Skin epidermis (tissue), 12 donors: ENCODE data around the gene CCDC192.
A peak's percentile ranks its signal among the peaks of the same experiment; 100 is the strongest.
"Not testable (repeated sequence)": the region's sequence is repeated elsewhere in the genome, so short reads cannot be mapped to it uniquely, and the experiment has no call there.

Source experiments
- H3K27ac ChIP-seq, 21 experiments: fragments of 200-600 bp; sonication (generic) in 11 of 21; one replicate each; pipeline ENCODE4 v1.5.0; 2020; ENCODE audit warnings: mild to moderate bottlenecking in 3 of 21, inconsistent platforms in 2 of 21, moderate library complexity in 2 of 21
- H3K4me3 ChIP-seq, 7 experiments: fragments of 200-600 bp; sonication (generic) in 2 of 7; one replicate each; pipeline ENCODE4 v1.5.0; 2020; ENCODE audit warnings: inconsistent platforms in 2 of 7, mild to moderate bottlenecking in 2 of 7, moderate library complexity in 1 of 7

CCDC192 gene

GRCh38 chr5:127834554-127834953 lies 131.4 kb downstream of the CCDC192 start:
- Histone ChIP-seq H3K27ac (no peak overlapping the region), H3K4me3 (no peak overlapping the region)

DNA sequence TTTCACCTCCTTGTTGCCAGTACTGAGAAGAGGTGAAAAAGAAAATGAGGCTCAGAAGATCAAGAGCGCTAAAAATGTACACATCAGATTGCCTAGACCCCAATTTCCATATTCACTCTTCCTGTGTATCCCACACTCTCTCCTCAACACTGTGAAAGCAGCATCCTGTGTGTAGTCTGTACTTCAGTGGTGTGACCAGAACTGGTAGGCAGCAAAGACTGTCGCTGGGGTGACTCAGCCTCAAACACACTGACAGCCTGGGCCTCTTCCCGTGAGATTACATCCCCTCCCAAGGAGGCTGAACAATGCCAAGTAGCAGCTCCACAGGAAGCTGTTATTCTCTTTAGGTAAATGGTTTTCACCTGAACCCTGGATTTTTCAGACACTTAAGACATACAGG lies 135.5 kb downstream of the CCDC192 start:
- H3K4me3 ChIP-seq = no peak overlapping the region
- no peak overlapping the region for H3K27ac ChIP-seq

DNA sequence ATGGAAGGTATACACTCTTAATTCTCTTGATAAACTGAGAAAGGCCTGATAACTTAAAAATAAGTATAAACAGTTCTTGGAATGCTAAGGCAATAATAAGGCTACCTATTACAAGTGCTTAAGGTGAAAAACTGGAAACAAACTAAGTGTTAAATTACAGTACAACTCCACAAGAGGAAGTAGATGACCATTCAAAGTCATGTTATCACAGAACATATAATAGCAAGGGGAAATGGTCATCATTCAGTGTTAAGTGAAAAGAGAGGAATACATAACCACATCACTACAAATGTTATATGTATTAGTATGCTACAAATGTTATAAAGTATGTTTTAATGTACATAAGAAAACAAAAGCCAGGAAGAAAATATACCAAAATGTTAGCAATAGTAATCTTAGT lies 135.9 kb downstream of the CCDC192 start:
- Histone ChIP-seq H3K27ac (no peak overlapping the region), H3K4me3 (no peak overlapping the region)

DNA sequence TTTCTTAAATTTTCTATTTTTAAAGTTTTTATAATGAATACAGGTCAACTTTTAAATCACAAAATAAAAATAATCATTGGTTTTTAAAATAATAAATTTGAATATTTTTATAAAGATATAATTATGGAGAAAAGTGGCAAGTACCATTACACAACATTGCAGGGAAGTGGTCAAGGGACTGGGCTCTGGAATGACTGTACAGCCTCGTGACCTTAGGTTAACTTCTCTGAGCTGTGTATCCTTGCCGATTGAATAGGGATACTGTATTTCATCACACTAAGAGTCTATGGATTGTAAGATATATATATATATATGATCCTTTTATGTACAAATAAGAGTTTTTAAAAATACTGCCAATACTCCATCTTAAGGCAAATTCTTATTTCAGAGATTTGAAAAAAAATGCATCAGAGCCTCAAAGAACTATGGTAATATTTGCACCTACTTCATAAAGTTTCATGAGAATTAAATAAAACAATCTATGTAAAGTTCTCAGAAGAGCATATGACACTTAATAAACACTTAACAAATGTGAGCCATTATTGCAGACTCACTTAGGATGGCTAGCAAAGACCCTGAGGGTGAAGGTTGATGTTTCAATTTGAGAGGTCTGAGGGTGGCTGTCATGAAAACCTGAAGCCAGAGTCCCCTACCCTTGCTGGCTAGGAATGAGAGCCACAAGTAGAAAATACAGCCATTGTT lies 136.5 kb downstream of the CCDC192 start:
- H3K4me3 ChIP-seq = no peak overlapping the region
- H3K27ac ChIP-seq = no peak overlapping the region

GRCh38 chr5:127840198-127840524 lies 137.0 kb downstream of the CCDC192 start:
- Histone ChIP-seq H3K4me3 (no peak overlapping the region), H3K27ac (no peak overlapping the region)

GRCh38 chr5:127840809-127841208 lies 137.6 kb downstream of the CCDC192 start:
- H3K27ac ChIP-seq = no peak overlapping the region
- no peak overlapping the region for H3K4me3 ChIP-seq

GRCh38 chr5:127844581-127845021 lies 141.4 kb downstream of the CCDC192 start:
- H3K27ac ChIP-seq = no peak overlapping the region
- no peak overlapping the region for H3K4me3 ChIP-seq

- H3K4me3 ChIP-seq = no peak overlapping the region
- H3K27ac ChIP-seq = no peak overlapping the region
These were observed 143.7 kb downstream of the CCDC192 start for GRCh38 chr5:127846884-127847283.

DNA sequence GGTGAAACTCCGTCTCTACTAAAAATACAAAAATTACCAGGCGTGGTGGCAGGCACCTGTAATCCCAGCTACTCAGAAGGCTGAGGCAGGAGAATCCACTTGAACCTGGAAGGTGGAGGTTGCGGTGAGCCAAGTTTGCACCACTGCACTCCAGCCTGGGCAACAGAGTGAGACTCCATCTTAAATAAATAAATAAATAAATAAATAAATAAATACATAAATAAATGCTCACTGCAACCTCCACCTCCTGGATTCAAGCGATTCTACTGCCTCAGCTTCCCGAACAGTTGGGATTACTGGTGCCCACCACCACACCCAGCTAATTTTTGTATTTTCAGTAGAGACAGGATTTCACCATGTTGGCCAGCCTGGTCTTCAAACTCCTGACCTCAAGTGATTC lies 144.4 kb downstream of the CCDC192 start:
- H3K27ac ChIP-seq, H3K4me3 ChIP-seq: not testable (repeated sequence)

GRCh38 chr5:127848098-127848497 lies 144.9 kb downstream of the CCDC192 start:
- Histone ChIP-seq H3K4me3 (no peak overlapping the region), H3K27ac (no peak overlapping the region)

DNA sequence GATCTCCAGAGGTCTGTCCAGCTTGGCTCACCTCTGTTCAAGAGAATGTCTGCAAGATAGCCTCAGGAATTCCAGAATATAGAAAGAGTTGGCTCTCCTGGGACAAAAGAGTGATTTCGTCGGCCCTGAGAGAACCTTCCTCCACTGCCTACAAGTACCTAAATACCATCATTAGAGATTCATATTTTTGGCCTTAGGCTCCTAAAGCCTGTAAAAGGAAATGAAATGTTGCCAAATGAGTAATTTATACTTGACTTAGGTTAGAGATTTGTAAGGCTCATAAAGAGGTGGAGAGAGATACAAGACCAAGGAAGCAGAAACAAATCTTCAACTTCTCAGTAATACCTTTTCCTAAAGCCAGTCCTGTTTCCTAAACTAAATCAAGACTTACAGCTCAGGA lies 146.2 kb downstream of the CCDC192 start:
- Histone ChIP-seq H3K4me3 (no peak overlapping the region), H3K27ac (no peak overlapping the region)

GRCh38 chr5:127849891-127850290 lies 146.7 kb downstream of the CCDC192 start:
- H3K27ac ChIP-seq = no peak overlapping the region
- H3K4me3 ChIP-seq = no peak overlapping the region

GRCh38 chr5:127851964-127852363 lies 148.8 kb downstream of the CCDC192 start:
- Histone ChIP-seq H3K27ac (no peak overlapping the region), H3K4me3 (no peak overlapping the region)

GRCh38 chr5:127854520-127854919 lies 151.3 kb downstream of the CCDC192 start:
- Histone ChIP-seq H3K4me3 (no peak overlapping the region), H3K27ac (no peak overlapping the region)

DNA sequence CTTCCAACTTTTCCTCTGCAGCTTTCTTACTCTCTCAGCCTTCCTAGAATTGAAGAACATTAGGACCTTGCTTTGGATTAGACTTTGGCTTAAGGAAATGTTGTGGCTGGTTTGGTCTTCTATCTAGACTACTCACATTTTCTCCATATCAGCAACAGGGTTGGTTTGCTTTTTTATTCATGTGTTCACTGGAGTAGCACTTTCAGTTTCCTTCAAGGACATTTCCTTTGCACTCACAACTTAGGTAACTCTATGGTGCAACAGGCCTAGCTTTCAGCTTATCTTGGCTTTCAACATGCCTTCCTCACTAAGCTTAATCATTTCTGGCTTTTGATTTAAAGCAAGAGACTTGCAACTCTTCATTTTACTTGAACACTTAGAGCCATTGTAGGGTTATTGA lies 153.1 kb downstream of the CCDC192 start:
- H3K27ac ChIP-seq = no peak overlapping the region
- H3K4me3 ChIP-seq = no peak overlapping the region

DNA sequence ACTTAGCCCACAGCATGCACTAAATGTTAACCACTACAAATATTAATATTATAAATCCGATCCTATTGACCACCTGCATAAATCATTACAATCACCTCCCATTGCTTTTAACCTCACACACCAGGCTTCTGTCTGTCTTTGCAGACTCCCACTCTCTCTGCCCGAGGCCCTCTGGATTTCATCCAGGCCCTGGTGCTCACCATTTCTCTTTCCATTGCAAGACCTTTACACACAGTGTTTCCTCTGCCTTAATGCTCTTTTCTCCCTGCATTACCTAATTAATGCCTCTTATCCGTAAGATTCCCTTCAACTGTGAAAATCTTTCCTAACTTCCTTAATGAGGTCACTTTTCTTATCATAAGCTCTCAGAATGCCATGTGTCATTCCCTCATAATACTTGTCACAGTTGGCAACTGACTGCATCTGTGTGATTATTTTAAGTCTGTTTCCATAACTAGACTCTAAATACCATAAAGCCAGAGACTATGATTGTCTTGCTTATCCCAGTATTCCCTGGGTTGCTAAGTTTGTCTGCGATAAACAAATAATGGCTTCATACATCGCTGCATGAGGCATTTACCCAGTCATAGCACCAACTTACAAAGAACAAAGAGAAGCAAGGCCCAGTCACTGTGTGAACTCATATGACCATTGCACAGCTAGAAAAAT lies 155.1 kb downstream of the CCDC192 start:
- H3K4me3 ChIP-seq = no peak overlapping the region
- H3K27ac ChIP-seq = no peak overlapping the region

DNA sequence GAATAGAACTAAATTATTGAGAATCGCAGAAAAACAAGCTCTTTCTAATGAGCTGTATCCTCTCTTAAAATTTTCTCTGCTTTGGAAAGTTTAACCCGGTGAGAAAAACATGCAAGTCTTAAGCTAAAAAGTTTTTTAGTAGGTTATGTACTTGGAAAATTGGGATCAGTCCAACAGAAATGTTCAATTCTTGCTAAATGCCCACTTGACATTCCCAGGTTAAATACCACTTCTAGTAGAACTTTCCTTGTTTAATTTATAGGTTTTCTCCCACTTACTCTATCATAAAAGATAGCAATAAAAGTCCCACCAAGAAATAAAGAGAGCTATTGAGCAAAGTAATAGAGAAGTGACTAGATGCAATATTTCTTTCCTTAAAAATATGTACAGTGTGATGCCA lies 157.1 kb downstream of the CCDC192 start:
- H3K27ac ChIP-seq = no peak overlapping the region
- no peak overlapping the region for H3K4me3 ChIP-seq

GRCh38 chr5:127863161-127863560 lies 160.0 kb downstream of the CCDC192 start:
- Histone ChIP-seq H3K4me3 (no peak overlapping the region), H3K27ac (no peak overlapping the region)

- H3K27ac ChIP-seq = peak overlapping the region in 1 of 21 experiments; percentile 23
- no peak overlapping the region for H3K4me3 ChIP-seq
These were observed 160.6 kb downstream of the CCDC192 start for GRCh38 chr5:127863610-127864395.

DNA sequence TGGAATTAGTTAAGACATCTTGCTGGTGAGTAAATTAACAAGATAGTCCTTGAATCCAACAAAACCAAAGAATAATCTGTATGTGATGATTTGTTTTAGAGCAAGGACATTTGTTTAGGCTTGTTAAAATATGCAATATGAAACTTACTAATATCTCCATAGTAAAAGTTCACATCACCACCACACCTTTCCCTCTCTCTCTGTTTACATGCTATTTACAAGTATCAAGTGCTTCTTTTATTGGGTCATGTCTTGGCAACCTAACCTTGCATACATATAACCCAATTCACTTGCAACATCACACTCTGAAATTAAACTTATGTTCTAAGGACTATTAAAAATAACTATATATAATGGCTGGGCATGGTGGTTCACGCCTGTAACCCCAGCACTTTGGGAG lies 161.3 kb downstream of the CCDC192 start:
- H3K27ac ChIP-seq = peak overlapping the region in 1 of 21 experiments; percentile 23

DNA sequence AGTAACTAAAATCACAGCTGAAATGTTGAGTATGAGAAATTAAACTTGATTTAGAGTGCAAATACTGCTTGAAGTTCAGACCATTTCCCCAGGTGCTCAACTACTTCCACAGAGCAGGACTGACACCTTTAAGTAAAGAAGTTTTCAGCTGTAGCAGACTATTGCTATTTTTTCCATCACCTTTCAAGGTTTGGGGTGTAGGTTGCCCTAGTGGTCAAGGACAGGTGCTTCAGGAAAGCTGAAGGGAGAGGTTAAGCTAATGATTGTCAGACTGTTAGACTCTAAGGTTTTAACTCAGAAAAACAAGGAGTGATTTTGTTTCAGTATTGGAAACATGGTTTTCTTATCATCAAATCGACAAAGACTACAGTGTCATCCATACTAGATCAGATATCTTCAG lies 162.1 kb downstream of the CCDC192 start:
- Histone ChIP-seq H3K27ac (no peak overlapping the region), H3K4me3 (no peak overlapping the region)

More for the DNA sequence above, 161.3 kb downstream of the CCDC192 start:
- no peak overlapping the region for H3K4me3 ChIP-seq
